ENCODE data around the gene MAN1C1. TPM values are rescaled to one million over a fixed set of nuclear protein-coding genes. Genes with fewer than 3 reads are reported as not detected.

The MAN1C1 gene
- total RNA-seq, 4 donors from 2014 or later = 11.0 to 20.9 (median 15.9) TPM

DNA sequence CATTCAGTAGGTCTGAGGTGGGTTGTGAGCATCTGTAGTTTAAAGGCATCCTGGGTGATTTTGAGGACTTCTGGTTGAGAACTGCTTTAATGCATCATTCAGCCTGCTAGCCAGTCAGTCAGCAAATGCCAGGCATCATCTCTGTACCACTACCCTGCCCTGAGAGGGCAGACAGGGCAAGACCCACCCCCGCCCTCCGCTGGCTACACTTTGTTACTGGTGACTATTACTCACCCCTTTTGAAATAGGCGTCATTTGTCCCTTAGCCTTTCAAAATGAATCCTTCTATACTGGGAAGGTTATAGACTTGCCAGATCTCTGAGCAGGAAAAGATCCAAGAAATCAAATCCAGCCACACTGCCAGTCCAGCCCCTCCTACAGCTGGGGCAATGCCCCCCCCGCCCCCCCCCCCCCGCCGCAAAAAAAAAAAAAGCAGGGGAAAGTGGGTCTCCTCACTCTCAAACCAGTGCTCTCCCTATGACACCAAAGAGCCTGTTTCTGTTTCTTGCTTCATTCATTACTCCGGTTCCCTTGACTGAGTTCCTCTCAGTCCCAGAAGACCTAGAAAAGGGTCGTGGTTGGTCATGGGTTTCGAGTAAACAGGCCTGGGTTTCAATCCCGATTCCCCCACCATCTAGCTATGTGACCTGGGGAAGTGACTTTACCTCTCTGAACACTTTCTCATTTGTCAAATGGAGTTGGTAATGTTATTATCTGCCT is 187.8 kb downstream of the MAN1C1 start:
- no peak for TF ChIP-seq CTCF (IDR thresholded peaks at IDR 0.05; ENCODE audit: low read depth)

GRCh38 chr1:25804964-25805862 is 188.6 kb downstream of the MAN1C1 start:
- no peak for TF ChIP-seq CTCF (IDR thresholded peaks at IDR 0.05; ENCODE audit: low read depth)

DNA sequence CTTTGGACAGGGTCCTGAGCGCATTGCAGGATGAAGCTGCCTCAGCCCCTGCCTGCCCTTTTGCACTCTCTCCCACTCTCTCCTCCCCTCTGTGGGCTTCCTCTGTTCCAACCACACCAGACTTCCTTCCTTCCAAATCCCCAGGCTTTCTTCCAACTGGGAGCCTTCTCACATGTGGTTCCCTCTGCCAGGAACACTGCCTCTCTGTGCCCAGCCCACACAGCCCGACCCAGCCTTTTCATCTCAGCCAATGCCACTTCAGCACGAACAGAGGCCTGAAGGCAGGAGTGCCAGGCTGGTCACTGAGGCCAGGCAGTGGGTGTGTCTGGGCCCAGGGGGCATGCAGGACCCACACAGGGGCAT is 189.3 kb downstream of the MAN1C1 start:
- TF ChIP-seq CTCF (IDR thresholded peaks at IDR 0.05; ENCODE audit: low read depth) = no peak

- TF ChIP-seq CTCF (IDR thresholded peaks at IDR 0.05; ENCODE audit: low read depth) = no peak
Measured at GRCh38 chr1:25806418-25806817, 189.8 kb downstream of the MAN1C1 start.

DNA sequence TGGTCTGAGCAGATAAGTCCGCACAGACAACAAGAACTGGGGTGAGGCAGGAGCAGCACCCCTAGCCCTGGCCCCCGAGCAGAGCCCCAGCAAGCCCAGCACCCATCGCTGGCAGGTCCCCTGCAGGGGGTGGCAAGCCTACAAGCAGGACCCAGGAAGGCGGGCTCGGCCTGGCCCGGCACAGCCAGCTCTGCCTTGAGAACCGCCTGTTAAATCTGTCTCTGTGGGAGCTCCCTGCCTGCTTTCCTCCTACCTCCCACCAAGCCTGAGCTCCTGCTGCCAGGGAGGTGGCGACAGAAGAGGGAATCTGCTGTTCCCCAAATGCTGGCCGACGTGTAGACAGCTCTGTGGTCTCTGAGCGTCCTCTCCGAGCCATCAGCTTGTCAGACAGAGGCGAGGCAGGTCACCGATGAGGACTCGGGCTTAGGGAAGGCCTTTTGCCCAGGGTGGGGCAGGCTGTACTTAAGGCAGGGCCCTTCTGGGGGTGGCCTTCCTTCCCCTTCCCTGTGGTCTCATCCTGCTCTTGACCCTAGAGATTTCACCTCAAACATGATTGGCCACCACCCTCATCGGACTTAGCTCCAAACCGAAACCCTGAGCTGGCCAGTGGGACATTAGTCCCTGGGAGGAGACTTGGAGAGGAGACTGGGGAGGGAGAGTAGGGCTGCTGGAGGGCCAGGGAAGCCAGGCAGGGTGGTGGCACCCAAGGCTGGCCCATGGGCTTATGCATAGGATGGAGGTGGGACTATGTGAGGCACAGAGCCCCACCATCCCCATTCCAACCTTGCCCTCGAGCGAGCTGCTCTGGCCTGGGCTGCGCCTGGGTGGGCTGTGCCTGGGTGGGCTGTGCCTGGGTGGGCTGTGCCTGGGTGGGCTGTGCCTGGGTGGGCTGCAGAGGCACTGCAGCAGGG is 191.1 kb downstream of the MAN1C1 start:
- TF ChIP-seq CTCF (IDR thresholded peaks at IDR 0.05; ENCODE audit: low read depth) = no peak

DNA sequence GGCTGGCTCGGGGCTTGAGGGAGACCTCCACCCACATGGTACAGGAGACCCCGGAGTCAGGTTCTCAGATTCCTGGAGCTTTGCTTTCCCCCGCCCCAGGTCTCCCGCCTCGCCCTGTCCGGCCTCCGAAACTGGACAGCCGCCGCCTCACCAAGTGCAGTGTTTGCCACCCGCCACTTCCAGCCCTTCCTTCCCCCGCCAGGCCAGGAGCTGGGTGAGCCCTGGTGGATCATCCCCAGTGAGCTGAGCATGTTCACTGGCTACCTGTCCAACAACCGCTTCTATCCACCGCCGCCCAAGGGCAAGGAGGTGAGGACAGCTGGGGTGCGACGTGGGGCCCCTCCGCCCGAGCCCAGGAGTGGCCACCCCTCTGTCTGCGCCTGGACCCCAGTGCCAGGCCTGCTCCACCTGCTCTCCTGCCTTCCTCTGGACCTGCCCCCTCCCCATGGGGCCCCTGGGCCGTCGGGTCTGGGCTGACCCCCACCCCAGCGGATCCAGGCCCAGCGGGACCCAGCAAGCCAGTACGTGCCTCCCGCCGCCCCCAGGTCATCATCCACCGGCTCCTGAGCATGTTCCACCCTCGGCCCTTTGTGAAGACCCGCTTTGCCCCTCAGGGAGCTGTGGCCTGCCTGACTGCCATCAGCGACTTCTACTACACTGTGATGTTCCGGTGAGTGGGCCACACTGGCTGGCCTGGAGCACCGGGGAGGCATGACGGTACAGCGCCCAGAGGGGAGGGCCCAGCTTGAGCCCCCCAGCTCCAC is 192.1 kb downstream of the MAN1C1 start:
- TF ChIP-seq CTCF (IDR thresholded peaks at IDR 0.05; ENCODE audit: low read depth) = no peak

Measured in subcutaneous adipose tissue (tissue), 4 donors.